Measurements from ENCODE around the gene LY6G5C. TPM values are rescaled to one million over a fixed set of nuclear protein-coding genes. Genes with fewer than 3 reads are reported as not detected.

Gene LY6G5C
- total RNA-seq, 1 experiment from 2014 or later, result 1.7 TPM

DNA sequence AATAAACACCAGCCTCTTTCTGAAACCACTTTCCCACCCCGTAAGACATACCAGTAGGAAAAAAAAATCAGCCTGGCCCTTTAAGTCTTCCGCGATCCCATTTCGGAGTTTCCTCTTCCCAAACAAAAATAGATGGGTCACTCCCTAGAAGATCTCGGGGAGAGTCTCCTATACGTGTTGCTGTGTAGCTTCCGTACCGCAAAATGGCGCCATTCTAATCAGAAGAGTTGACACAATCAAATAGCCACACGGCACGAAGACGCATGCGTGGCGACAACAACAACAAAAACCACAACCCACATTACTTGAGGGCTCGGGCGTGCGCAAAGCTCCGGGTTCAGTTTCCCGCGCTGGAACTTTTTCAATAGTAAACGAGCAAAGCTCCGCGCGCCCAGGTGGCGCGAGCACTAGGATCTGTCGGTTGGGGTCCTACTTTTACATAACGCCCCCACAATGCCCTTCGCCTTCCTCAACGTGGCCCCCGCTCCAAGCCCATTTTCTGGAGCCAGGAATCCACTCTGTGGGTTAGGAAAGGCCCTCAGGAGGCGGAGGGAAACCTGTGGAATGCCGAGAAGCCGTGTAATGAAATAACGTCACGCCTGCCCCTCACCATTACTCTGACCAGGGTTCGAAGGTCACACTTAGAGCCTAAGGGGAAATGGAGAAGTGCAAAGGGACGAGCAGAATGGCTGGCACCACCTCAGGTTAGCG is 15.9 kb downstream of the LY6G5C start, which contains the start of gene GPANK1:
GPANK1 (minus strand) TSS at position 208 of the 711 bp plus-strand sequence. CDS start 519 bp downstream, outside the sequence.
- H2AFZ ChIP-seq (ENCODE audit: low read depth, low read length, poor library complexity, severe bottlenecking), result no peak within 1 kb of the TSS
- H3K27ac ChIP-seq (ENCODE audit: low read depth, low read length), result peak within 1 kb of the TSS; percentile 90
- peak within 1 kb of the TSS; percentile 97 to 99 for H3K4me3 ChIP-seq (replicated peaks in 1 of 2; ENCODE audit: low read depth in 1 of 2, low read length in 2 of 2)
- peaks cover 14 to 38% of the 10 kb centered on the region in 2 experiments; a peak in 3 of 4 replicates for H3K4me1 ChIP-seq (ENCODE audit: control insufficient read depth in 1 of 2, insufficient read depth in 2 of 2, low read length in 2 of 2)
- peak; percentile 93 for DNase-seq (ENCODE audit: low read depth, low spot score)
- no peaks in the 10 kb centered on the region for H3K9me3 ChIP-seq (ENCODE audit: control insufficient read depth in 1 of 2, insufficient read depth in 1 of 2, low read depth in 1 of 2, low read length in 2 of 2)
- no peaks in the 10 kb centered on the region for H3K9me2 ChIP-seq (ENCODE audit: insufficient read depth)
- H3K27me3 ChIP-seq (ENCODE audit: insufficient read depth, low read length), result no peaks in the 10 kb centered on the region
- intact Hi-C loops (cut with micrococcal nuclease), result loop anchor here (1.0 to 5.0 kb wide), 5 partner anchors 72 to 263 kb away; partner anchors contain the start of genes ATP6V1G2, CLIC1, DDX39B and EHMT2
- no TSS peak for BruUV-seq (replicated peaks)
- ChIA-PET RAD21 (ENCODE audit: low non-redundant PET in 1 of 2, low total read pairs in 2 of 2, uncharacterized antibody in 2 of 2, unreplicated experiment in 2 of 2) (interaction anchor here in 1 of 2 experiments (0.6 kb wide), 1 partner anchor 118 kb away, joined by 3 read pairs; the partner anchor contains the start of gene ATP6V1G2), CTCF (interaction anchor here (0.9 to 1.1 kb wide), 2 partner anchors 67 to 73 kb away, joined by 4 read pairs; no protein-coding TSS in a partner anchor), POLR2A (interaction anchor here (0.6 to 3.9 kb wide), 12 partner anchors 10 to 518 kb away, joined by 3 to 32 read pairs (median 4); partner anchors contain the start of genes ABHD16A, APOM, ATP6V1G2 and BAG6)
- H3K79me2 ChIP-seq (ENCODE audit: insufficient read depth, low read length), result peaks cover 58% of the 10 kb centered on the region
- H3K36me3 ChIP-seq (ENCODE audit: control insufficient read depth in 1 of 2, insufficient read depth in 2 of 2, low read length in 2 of 2), result peaks cover 28 to 44% of the 10 kb centered on the region in 2 experiments
- no peaks in the 10 kb centered on the region for H4K20me1 ChIP-seq (ENCODE audit: insufficient read depth)
- ATAC-seq, result peak; percentile 45
- H3K9ac ChIP-seq (ENCODE audit: low read length), result peak within 1 kb of the TSS; percentile 90
- H3K4me2 ChIP-seq (ENCODE audit: low read length), result peak within 1 kb of the TSS; percentile 83
- TF ChIP-seq SP1 (IDR thresholded peaks at IDR 0.05; ENCODE audit: low read depth), result no peak
- no peak for TF ChIP-seq SRF (IDR thresholded peaks at IDR 0.05; ENCODE audit: low read depth)
- no peak for TF ChIP-seq RAD21 (IDR thresholded peaks at IDR 0.05; ENCODE audit: low read depth)
- no peak for TF ChIP-seq JUND (IDR thresholded peaks at IDR 0.05)
- TF ChIP-seq ZNF274 (IDR thresholded peaks at IDR 0.05; ENCODE audit: low read depth, low read length), result no peak
- TF ChIP-seq POLR2AphosphoS5 (IDR thresholded peaks at IDR 0.05; ENCODE audit: low read depth, low read length), result peak; percentile 61
- no peak for TF ChIP-seq REST (IDR thresholded peaks at IDR 0.05; ENCODE audit: low read depth)
- no peak for TF ChIP-seq SIN3A (IDR thresholded peaks at IDR 0.05; ENCODE audit: low read depth)
- TF ChIP-seq CBX3 (IDR thresholded peaks at IDR 0.05; ENCODE audit: low read depth), result no peak
- no peak for TF ChIP-seq FOSL1 (IDR thresholded peaks at IDR 0.05; ENCODE audit: low read depth)
- TF ChIP-seq ZFX (IDR thresholded peaks at IDR 0.05), result no peak
- TF ChIP-seq TCF7L2 (IDR thresholded peaks at IDR 0.05; ENCODE audit: borderline replicate concordance, extremely low read depth, insufficient read depth, insufficient read length), result peak; percentile 19
- peak; percentile 97 for TF ChIP-seq YY1 (IDR thresholded peaks at IDR 0.05; ENCODE audit: extremely low read depth, insufficient replicate concordance, low read depth, low read length)
- no peak for TF ChIP-seq CTCF (IDR thresholded peaks at IDR 0.05 in 2 of 3, conservative IDR thresholded peaks at IDR 0.05 in 1 of 3; ENCODE audit: borderline replicate concordance in 1 of 3, insufficient read depth in 1 of 3, low read depth in 2 of 3, low read length in 2 of 3)
- no peak for TF ChIP-seq EZH2 (IDR thresholded peaks at IDR 0.05)
- TF ChIP-seq ELF1 (IDR thresholded peaks at IDR 0.05; ENCODE audit: borderline replicate concordance, low read depth), result no peak
- TF ChIP-seq, protein P1, sequence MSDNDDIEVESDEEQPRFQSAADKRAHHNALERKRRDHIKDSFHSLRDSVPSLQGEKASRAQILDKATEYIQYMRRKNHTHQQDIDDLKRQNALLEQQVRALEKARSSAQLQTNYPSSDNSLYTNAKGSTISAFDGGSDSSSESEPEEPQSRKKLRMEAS (IDR thresholded peaks at IDR 0.05), result no peak
- no peak for TF ChIP-seq EZH2phosphoT487 (IDR thresholded peaks at IDR 0.05; ENCODE audit: borderline replicate concordance)
- TF ChIP-seq, protein P2, sequence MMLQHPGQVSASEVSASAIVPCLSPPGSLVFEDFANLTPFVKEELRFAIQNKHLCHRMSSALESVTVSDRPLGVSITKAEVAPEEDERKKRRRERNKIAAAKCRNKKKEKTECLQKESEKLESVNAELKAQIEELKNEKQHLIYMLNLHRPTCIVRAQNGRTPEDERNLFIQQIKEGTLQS (IDR thresholded peaks at IDR 0.05), result no peak
